Spleen (tissue), 11 donors: Measurements from ENCODE around the gene SATB1. TPM values are rescaled to one million over a fixed set of nuclear protein-coding genes. Genes with fewer than 3 reads are reported as not detected.

Source experiments
- DNase-seq: peaks from one replicate; pipeline ENCODE4 v3.0.0-alpha.2; 2020
- H3K27ac ChIP-seq, 8 donors: fragments of 200-600 bp; sonication (generic) in 7 of 8; 1 replicate in 4 of 8; 2 replicates in 4 of 8; pipeline versions ENCODE4 v1.5.0 to v1.8.0; 2016 to 2021; ENCODE audit warnings: inconsistent platforms in 4 of 8, mild to moderate bottlenecking in 4 of 8, moderate library complexity in 1 of 8
- H3K27me3 ChIP-seq, 7 donors: fragments of 200-600 bp; sonication (generic) in 6 of 7; replicated peaks in 1 of 7; 1 replicate in 4 of 7; 2 replicates in 3 of 7; pipeline versions ENCODE4 v1.5.0 to v1.8.0; 2016 to 2021; ENCODE audit warnings: inconsistent platforms in 3 of 7, mild to moderate bottlenecking in 1 of 7
- H3K36me3 ChIP-seq, 6 donors: fragments of 200-600 bp; sonication (generic) in 5 of 6; 1 replicate in 4 of 6; 2 replicates in 2 of 6; pipeline versions ENCODE4 v1.5.0 to v1.8.0; 2016 to 2021; ENCODE audit warnings: inconsistent platforms in 2 of 6
- H3K4me1 ChIP-seq, 6 donors: fragments of 200-600 bp; sonication (generic) in 5 of 6; 1 replicate in 3 of 6; 2 replicates in 3 of 6; pipeline versions ENCODE4 v1.5.0 to v1.8.0; 2016 to 2021; ENCODE audit warnings: inconsistent platforms in 3 of 6
- H3K4me3 ChIP-seq, 8 donors: fragments of 200-600 bp; sonication (generic) in 7 of 8; 1 replicate in 4 of 8; 2 replicates in 4 of 8; pipeline versions ENCODE4 v1.5.0 to v1.8.0; 2016 to 2021; ENCODE audit warnings: inconsistent platforms in 4 of 8, mild to moderate bottlenecking in 4 of 8, moderate library complexity in 2 of 8
- H3K9me3 ChIP-seq, 8 donors: fragments of 200-600 bp; sonication (generic) in 7 of 8; 1 replicate in 4 of 8; 2 replicates in 4 of 8; pipeline versions ENCODE4 v1.5.0 to v1.8.0; 2016 to 2021; ENCODE audit warnings: inconsistent platforms in 4 of 8
- CTCF ChIP-seq, 11 experiments: fragments of 200-600 bp in 7 of 11; fragments of 450-650 bp in 4 of 11; sonication (generic) in 4 of 11; IDR thresholded peaks in 8 of 11; conservative IDR thresholded peaks in 3 of 11; 1 replicate in 7 of 11; 2 replicates in 4 of 11; pipeline versions ENCODE4 v1.4.0 to v1.8.0; 2016 to 2021; ENCODE audit warnings: antibody characterized with exemption in 11 of 11, inconsistent platforms in 4 of 11, mild to moderate bottlenecking in 1 of 11
- POLR2A ChIP-seq, 3 donors: fragments of 450-650 bp; IDR thresholded peaks; one replicate each; pipeline ENCODE4 v1.5.1; 2017; ENCODE audit warnings: antibody characterized with exemption in 3 of 3, mild to moderate bottlenecking in 1 of 3
- POLR2AphosphoS5 ChIP-seq, 3 donors: sonication (generic); formaldehyde crosslinking; IDR thresholded peaks; one replicate each; pipeline ENCODE4 v1.5.1; 2017; ENCODE audit warnings: antibody characterized with exemption in 3 of 3
- WGBS, 5 donors: extraction: QIAGEN DNeasy Blood & Tissue Kit in 3 of 5; methylation state at CpG; one replicate each; pipeline versions ENCODE4 v1.1.5 to v1.1.7; 2013 to 2018; 5-methylcytosine and 5-hydroxymethylcytosine counted together
- intact Hi-C: fragments of 100-400 bp; cut with DNase I; formaldehyde crosslinking; loops from one replicate; pipeline ENCODE4 v1.15.0; 2023; ENCODE audit warnings: low total_unique reads
- polyA plus RNA-seq, 3 donors: library from polyadenylated mRNA; stranded (reverse); fragments of 200-250 nt; gene quantifications; one replicate each; pipeline ENCODE4 v1.2.1, GENCODE V29; 2013
- total RNA-seq, 7 donors: library from RNA; depleted of rRNA in 3 of 7; stranded (reverse); fragments of >200 nt in 3 of 7; fragmentation: NEBNext Ultra II Directional in 4 of 7; extraction: Animal tissue kit (Norgen Biotek cat#: 25700) in 4 of 7; gene quantifications; one replicate each; pipeline versions ENCODE4 v1.1.0 to v1.2.1, GENCODE V29; 2016 to 2021
- donor health status: healthy with polysubstance abuse.
- donor health status: DM: no; HTN: no; CAD: no; lungs with moderate emphysema.
- donor health status: DM: no; HTN: no; CAD: no.
- donor health status: Bipolar disorder and iron deficiency.
- donor health status: healthy.
- donor health status: DM: no; HTN: no; CAD: no.
- donor health status: DM: yes; HTN: yes; CAD: no.

SATB1 gene
- total and polyA plus RNA-seq, 10 donors, result 11.7 to 104 (median 59.1) TPM

- intact Hi-C loops, result no loop called here
- H3K4me1 ChIP-seq, result peaks cover 0 to 40% (median 3%) of the 10 kb centered on the region in 6 donors
Measured at GRCh38 chr3:18405141-18405540, 20.0 kb downstream of the SATB1 start.

GRCh38 chr3:18403061-18403460 lies 22.1 kb downstream of the SATB1 start:
- WGBS, 5 donors, result 56 to 86% (median 68%) methylated on average over 2 of the region's 2 CpGs
- H3K9me3 ChIP-seq, result no peaks in the 10 kb centered on the region
- H3K27ac ChIP-seq, result peak overlapping the region in 2 of 8 donors; percentile 4 to 12
- H3K36me3 ChIP-seq, result peaks cover 0 to 23% (median 0%) of the 10 kb centered on the region in 6 donors
- no peak overlapping the region for H3K4me3 ChIP-seq
- no peaks in the 10 kb centered on the region for H3K27me3 ChIP-seq
- TF ChIP-seq POLR2A (IDR thresholded peaks at IDR 0.05) (no peak), CTCF (IDR thresholded peaks at IDR 0.05 in 8 of 11, conservative IDR thresholded peaks at IDR 0.05 in 3 of 11) (no peak), POLR2AphosphoS5 (IDR thresholded peaks at IDR 0.05) (no peak)
- intact Hi-C loops, result no loop called here
- H3K4me1 ChIP-seq, result peaks cover 0 to 31% (median 3%) of the 10 kb centered on the region in 6 donors
- DNase-seq, result no peak

More at GRCh38 chr3:18405141-18405540, 20.0 kb downstream of the SATB1 start:
- Histone ChIP-seq H3K4me3 (no peak overlapping the region), H3K9me3 (no peaks in the 10 kb centered on the region), H3K36me3 (peaks cover 0 to 28% (median 0%) of the 10 kb centered on the region in 6 donors), H3K27me3 (no peaks in the 10 kb centered on the region), H3K27ac (no peak overlapping the region)
- WGBS, 5 donors, result 59 to 74% (median 69%) methylated on average over 3 of the region's 3 CpGs
- TF ChIP-seq CTCF (IDR thresholded peaks at IDR 0.05 in 8 of 11, conservative IDR thresholded peaks at IDR 0.05 in 3 of 11) (no peak), POLR2AphosphoS5 (IDR thresholded peaks at IDR 0.05) (no peak), POLR2A (IDR thresholded peaks at IDR 0.05) (no peak)
- no peak for DNase-seq

GRCh38 chr3:18402239-18402799 lies 22.8 kb downstream of the SATB1 start:
- H3K27ac ChIP-seq, result peak overlapping the region in 2 of 8 donors; percentile 4 to 12
- WGBS, 5 donors, result 46 to 69% (median 56%) methylated on average over 3 of the region's 3 CpGs
- no peak for TF ChIP-seq POLR2A (IDR thresholded peaks at IDR 0.05)

GRCh38 chr3:18401300-18401961 lies 23.7 kb downstream of the SATB1 start:
- H3K36me3 ChIP-seq, result peaks cover 0 to 17% (median 0%) of the 10 kb centered on the region in 6 donors
- no peak for DNase-seq
- intact Hi-C loops, result no loop called here
- WGBS, 5 donors, result 59 to 86% (median 69%) methylated on average over 10 of the region's 10 CpGs
- no peak overlapping the region for H3K27ac ChIP-seq
- no peaks in the 10 kb centered on the region for H3K9me3 ChIP-seq
- TF ChIP-seq POLR2AphosphoS5 (IDR thresholded peaks at IDR 0.05) (no peak), POLR2A (IDR thresholded peaks at IDR 0.05) (no peak), CTCF (IDR thresholded peaks at IDR 0.05 in 8 of 11, conservative IDR thresholded peaks at IDR 0.05 in 3 of 11) (no peak)
- H3K27me3 ChIP-seq, result no peaks in the 10 kb centered on the region
- no peak overlapping the region for H3K4me3 ChIP-seq
- peaks cover 0 to 31% (median 3%) of the 10 kb centered on the region in 6 donors for H3K4me1 ChIP-seq

More at GRCh38 chr3:18402239-18402799, 22.8 kb downstream of the SATB1 start:
- H3K4me1 ChIP-seq, result peaks cover 0 to 31% (median 3%) of the 10 kb centered on the region in 6 donors
- peaks cover 0 to 17% (median 0%) of the 10 kb centered on the region in 6 donors for H3K36me3 ChIP-seq
- no peak for DNase-seq
- H3K27me3 ChIP-seq, result no peaks in the 10 kb centered on the region
- no peak overlapping the region for H3K4me3 ChIP-seq
- H3K9me3 ChIP-seq, result no peaks in the 10 kb centered on the region
- intact Hi-C loops, result no loop called here
